ENCODE data around the gene COPG1. TPM values are rescaled to one million over a fixed set of nuclear protein-coding genes. Genes with fewer than 3 reads are reported as not detected.

The COPG1 gene, protein sequence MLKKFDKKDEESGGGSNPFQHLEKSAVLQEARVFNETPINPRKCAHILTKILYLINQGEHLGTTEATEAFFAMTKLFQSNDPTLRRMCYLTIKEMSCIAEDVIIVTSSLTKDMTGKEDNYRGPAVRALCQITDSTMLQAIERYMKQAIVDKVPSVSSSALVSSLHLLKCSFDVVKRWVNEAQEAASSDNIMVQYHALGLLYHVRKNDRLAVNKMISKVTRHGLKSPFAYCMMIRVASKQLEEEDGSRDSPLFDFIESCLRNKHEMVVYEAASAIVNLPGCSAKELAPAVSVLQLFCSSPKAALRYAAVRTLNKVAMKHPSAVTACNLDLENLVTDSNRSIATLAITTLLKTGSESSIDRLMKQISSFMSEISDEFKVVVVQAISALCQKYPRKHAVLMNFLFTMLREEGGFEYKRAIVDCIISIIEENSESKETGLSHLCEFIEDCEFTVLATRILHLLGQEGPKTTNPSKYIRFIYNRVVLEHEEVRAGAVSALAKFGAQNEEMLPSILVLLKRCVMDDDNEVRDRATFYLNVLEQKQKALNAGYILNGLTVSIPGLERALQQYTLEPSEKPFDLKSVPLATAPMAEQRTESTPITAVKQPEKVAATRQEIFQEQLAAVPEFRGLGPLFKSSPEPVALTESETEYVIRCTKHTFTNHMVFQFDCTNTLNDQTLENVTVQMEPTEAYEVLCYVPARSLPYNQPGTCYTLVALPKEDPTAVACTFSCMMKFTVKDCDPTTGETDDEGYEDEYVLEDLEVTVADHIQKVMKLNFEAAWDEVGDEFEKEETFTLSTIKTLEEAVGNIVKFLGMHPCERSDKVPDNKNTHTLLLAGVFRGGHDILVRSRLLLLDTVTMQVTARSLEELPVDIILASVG
- total RNA-seq, result 203 and 275 TPM in 2 replicates

DNA sequence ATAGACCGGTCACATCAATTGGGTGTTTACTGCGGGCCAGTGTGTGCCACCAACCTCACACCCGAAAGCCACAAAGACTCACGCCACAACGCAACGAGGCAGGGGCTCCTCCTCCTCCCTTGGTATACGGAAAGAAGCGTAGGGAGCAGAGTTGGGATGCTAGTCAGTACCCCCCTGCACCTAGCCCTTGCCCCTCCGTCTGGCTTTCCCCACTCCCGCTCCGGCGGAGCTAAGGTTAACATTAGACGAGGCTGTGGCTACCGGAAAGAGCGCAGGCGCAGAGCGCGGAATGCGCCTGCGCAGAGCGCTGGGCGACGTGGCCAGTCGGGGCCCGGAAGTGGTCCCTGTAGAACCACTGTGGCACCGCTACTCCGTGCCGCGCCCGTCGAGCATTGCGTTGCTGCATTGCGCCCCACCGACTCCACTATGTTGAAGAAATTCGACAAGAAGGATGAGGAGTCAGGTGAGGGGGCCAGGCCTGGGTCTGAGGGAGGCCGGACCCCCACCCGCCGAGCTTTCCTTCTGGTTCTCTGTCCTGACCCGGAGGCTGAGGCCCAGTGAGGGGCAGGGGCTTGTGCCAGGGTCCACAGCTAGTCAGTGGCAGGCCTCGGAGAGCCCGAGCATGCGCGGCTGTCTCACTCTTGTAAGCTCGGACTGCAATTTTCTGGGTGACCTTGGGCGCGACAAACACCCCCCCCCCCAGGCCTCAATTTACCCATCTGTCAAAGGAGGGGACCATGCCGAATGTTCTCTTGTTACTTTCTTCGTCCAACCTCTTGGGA lies at the start of gene COPG1:
Gene COPG1 (plus strand): TSS at position 323 of the 782 bp plus-strand sequence. CDS start 104 bp downstream, at position 427.

GRCh38 chr3:129278439-129278965 lies 29.1 kb downstream of the COPG1 start, which contains the start of gene HMCES:
Gene HMCES (plus strand): TSS chr3:129278870. CDS start chr3:129279733, 863 bp downstream.

Small RNA genes within 50 kb of the gene (small RNA-seq; reads per million reads assigned to genes)
- gene MIR6826 (0.42 reads per million), gene RPS27P12 (not detected)

Other genes with a start within 250 kb of the COPG1 start
- gene EFCC1, start 248.3 kb upstream of the COPG1 start, total RNA-seq, result 0.13 and 0.22 TPM in 2 replicates
- gene GP9, start 188.8 kb upstream of the COPG1 start, total RNA-seq, result not detected in 2 replicates
- gene RAB43, start 127.8 kb upstream of the COPG1 start, total RNA-seq, result 15.6 and 17.4 TPM in 2 replicates
- gene ISY1, start 88.5 kb upstream of the COPG1 start, total RNA-seq, result 28.1 and 36.8 TPM in 2 replicates
- gene CNBP, start 65.7 kb upstream of the COPG1 start, total RNA-seq, result 271 and 273 TPM in 2 replicates
- 17.4 and 26.3 TPM in 2 replicates for gene HMCES, start 29.3 kb downstream of the COPG1 start, total RNA-seq
- under 0.01 and 0.07 TPM in 2 replicates for gene EFCAB12, start 179.0 kb downstream of the COPG1 start, total RNA-seq
- gene MBD4, start 190.3 kb downstream of the COPG1 start, total RNA-seq, result 26.9 and 35.6 TPM in 2 replicates
- 18.0 and 19.0 TPM in 2 replicates for gene IFT122, start 190.6 kb downstream of the COPG1 start, total RNA-seq

Data from thoracic aorta endothelial cell (primary cell).